GM12891 (cell line): ENCODE results near the gene AQP5.

ENCODE experiments used
- DNase-seq: peaks from one replicate; pipeline ENCODE4 v3.0.0; 2011; ENCODE audit warnings: low spot score; ENCODE audit not compliant: insufficient read length
- FAIRE-seq: peaks from 2 replicates; lab custom pipeline; 2011; peaks lifted over from hg19 to GRCh38; lab: Jason Lieb, UNC
- PAX5 ChIP-seq: IDR thresholded peaks from 2 replicates; pipeline ENCODE4 v1.6.1; 2011; ENCODE audit warnings: low read length, moderate library complexity, mild to moderate bottlenecking; ENCODE audit not compliant: insufficient read depth, severe bottlenecking
- POLR2A ChIP-seq: IDR thresholded peaks from 2 replicates; pipeline ENCODE4 v1.6.1; 2011; ENCODE audit warnings: low read depth, low read length, control low read depth
- POLR2AphosphoS5 ChIP-seq: IDR thresholded peaks from 2 replicates; pipeline ENCODE4 v1.6.1; 2011; ENCODE audit warnings: low read depth, low read length, control low read depth
- POU2F2 ChIP-seq: IDR thresholded peaks from 2 replicates; pipeline ENCODE4 v1.6.1; 2011; ENCODE audit warnings: low read depth, mild to moderate bottlenecking, control low read depth, low read length, moderate library complexity
- SPI1 ChIP-seq: IDR thresholded peaks from 2 replicates; pipeline ENCODE4 v1.6.1; 2011; ENCODE audit warnings: low read depth, low read length, control low read depth
- TAF1 ChIP-seq: IDR thresholded peaks from 2 replicates; pipeline ENCODE4 v1.6.1; 2011; ENCODE audit warnings: low read depth, low read length, control low read depth

The AQP5 gene

DNA sequence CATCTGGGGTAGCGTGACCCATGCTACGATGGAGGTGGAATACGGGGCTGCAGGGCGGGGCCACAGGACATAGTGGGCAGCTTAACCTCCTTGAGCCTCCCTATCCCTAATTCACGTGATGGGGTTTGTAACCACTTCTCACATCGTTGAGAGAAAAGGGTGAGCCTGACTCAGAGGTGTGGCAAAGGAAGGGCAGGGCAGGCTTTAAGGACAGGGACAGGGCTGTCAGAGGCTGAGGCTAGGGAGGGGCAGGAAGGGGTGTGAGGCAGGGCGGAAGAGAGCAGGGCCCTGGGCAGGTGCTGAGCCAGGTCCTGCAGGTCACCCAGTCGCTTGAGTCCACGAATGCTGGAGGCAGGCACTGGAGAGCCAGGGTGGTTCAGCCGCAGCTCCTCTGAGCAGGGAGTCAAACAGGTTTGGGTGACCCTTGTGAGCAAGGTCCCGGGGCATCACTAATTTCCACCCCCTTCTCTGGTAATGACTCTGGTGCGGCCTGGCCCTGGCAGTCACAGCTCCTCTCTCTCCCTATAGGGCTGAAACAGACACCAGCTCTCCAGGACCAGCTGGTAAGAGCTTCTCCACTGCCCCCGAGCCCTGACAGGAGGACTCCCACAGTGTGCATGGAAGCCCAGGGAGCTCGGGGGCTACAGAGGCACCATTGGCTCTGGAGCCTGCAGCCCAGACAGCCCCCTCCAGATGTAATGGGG, 18.6 kb upstream of the AQP5 start:
- no peak for TF ChIP-seq TAF1
- no peak for TF ChIP-seq POLR2A
- no peak for TF ChIP-seq SPI1
- no peak for FAIRE-seq
- no peak for DNase-seq

DNA sequence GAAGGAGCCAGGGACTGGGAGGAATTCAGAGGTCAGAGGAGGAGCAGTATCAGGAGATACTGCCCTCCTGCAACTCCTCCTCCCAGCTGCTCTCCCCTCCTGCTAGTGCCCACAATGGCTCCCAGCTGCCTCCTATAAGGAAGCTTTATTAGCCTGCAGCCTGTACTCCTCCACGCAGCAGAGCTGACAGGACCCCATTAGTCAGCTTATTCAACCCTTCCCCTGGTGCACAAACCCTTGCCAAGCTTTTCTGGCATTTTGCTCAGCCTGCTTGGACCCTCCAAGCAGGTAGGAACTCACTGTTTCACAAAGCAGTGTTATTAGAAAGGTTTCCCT, 18.1 kb upstream of the AQP5 start:
- TF ChIP-seq TAF1 = no peak
- DNase-seq = no peak
- no peak for FAIRE-seq

DNA sequence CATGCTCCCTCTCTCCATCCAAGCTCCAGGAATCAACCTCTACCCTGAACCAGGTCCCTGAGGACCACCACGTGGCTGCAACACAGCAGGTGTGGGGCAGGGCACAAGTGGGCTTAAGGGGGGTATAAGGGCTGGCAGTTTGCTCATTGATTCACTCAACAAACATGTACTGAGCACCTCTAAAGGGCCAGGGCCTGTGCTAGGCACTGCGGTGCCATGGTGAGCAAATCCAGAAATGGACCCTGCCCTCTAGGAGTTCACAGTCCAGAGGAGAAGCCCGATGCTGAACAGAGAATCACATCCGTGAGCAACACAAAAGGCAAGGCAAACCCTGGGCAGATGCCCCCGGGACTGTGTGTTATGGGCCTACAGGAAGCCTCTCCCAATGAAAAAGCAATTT, 17.6 kb upstream of the AQP5 start:
- FAIRE-seq = no peak
- no peak for DNase-seq
- no peak for TF ChIP-seq POU2F2
- no peak for TF ChIP-seq POLR2AphosphoS5
- no peak for TF ChIP-seq SPI1
- TF ChIP-seq PAX5 = no peak
- TF ChIP-seq POLR2A = no peak
- TF ChIP-seq TAF1 = no peak

DNA sequence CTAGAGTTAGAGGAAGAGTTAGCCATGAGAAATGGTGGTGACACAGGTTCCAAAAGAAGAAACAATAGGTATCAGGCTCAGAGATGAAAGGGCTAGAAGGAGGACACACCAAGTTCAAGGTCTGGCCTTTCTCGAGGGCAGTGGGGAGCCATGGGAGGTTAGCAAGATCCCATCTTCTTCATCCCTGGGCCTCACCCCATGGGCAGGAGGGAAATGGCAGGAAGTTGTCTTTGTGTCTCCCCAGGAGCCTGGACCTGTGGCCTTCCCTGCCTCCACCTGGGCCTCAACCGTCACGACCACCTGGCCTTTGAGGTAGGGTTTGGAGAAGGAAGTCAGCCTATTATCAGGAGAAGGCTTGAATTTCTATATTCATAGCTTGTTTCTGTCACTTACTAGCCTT, 17.0 kb upstream of the AQP5 start:
- TF ChIP-seq PAX5 (no peak), TAF1 (no peak)
- DNase-seq (no peak), FAIRE-seq (no peak)

DNA sequence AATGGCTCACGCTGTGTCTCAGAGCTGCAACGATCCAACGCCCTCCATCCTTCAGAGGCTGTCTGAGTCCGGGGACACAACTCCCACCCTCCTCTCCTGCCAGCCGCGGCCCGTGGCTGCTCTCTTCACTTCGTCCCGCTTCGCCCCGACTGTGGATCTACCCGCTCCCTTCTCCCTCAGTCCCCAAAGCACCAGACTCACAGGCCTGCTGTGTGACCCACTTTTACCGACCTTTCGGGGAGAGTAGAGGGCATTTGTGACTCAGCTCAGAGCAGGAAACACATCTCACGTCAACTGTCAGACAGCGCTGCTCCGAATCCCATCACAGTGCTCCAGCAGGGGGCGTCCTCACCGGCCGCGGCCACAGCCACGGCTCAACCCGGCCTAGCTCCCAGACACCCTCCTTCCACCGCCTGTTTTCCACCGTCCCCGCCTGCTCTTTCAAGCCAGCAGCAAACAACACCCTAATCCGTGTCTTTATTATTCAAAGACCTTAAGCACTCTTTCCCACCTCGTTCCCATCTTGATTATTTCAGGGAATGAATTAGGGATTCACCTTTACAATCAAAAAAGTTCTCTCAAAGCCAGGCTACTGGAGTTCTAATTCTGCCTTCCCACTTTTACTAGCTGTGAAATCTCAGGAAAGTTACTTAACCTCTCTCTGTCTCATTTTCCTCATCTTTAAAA, 16.1 kb upstream of the AQP5 start:
- FAIRE-seq (peak; percentile 98), DNase-seq (peak; percentile 84)
- TF ChIP-seq POLR2AphosphoS5 (no peak), PAX5 (no peak), TAF1 (no peak), POU2F2 (no peak), SPI1 (no peak), POLR2A (no peak)

DNA sequence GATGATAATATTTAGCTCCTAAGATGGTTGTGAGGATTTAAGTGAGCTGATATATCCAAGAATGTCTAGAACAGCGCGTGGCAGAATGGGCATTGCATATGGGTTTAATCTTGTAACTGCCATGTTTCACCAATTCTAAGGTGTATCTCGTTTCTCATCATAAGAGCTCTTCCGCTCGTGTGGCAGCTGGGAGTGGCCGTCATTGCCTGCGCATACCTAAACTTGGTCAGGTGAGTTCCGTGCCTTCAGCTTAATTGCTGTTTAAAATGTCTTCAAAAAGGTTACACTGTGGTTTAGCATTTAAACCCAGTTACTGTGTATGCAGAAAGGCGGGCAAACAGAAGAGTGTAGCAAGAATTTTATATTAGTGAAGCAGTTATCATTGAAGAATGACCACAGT, 15.6 kb upstream of the AQP5 start:
- no peak for TF ChIP-seq PAX5
- TF ChIP-seq POU2F2 = no peak
- TF ChIP-seq POLR2A = no peak
- no peak for TF ChIP-seq POLR2AphosphoS5
- no peak for TF ChIP-seq SPI1
- TF ChIP-seq TAF1 = no peak
- FAIRE-seq (no peak), DNase-seq (no peak)

DNA sequence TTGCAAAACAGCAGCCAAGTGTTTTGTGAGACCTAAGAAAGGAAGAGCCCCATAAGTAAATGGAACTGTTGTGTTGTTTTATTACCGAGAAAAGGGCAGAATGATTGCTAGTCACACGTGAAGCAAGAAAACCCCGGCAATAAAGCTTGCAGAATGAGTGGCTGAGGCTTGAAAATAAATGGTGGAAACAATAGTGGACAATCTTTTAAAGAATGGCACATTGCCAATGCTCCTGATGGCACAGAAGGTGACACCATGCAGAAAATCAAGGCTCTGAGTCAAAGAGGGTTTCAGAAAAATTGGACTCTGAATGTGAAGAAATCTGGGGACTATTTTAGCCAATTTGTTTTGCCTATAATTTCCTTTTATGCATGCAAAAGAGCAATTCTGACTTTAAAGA, 15.2 kb upstream of the AQP5 start:
- no peak for TF ChIP-seq POLR2A
- TF ChIP-seq TAF1 = no peak
- TF ChIP-seq SPI1 = no peak
- no peak for TF ChIP-seq POU2F2
- no peak for TF ChIP-seq PAX5
- TF ChIP-seq POLR2AphosphoS5 = no peak
- FAIRE-seq (no peak), DNase-seq (no peak)

DNA sequence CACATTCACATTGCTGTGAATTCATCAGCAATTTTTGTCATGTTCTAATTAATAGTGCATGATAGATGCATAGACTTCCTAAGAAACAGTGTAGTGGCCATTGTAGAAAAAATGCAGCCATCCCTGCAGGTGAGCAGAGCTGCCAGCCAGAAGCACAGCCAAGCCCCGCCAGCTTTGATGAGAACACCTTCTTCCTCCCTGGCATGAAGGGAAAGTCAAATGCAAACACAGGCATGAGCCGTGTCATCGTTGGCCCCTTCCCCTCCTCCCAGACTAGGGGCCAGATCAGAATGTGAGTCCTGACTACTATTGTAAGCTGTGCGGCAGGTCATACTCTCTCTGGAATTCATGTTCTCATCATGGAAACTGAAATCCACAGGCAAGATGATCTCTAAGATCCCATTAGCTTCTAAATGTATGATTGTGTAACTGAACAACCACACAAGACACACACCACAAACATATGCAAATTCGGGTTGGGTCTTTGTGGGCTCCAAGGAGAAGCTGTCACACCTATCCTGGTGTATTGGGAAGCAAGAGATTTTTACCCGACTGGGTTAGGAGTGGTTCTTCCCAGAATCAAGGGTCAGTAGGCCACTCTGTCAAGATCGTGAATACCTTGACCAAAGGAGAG, 14.0 kb upstream of the AQP5 start:
- FAIRE-seq = no peak
- TF ChIP-seq SPI1 (no peak), POLR2A (no peak), PAX5 (no peak), POU2F2 (no peak), POLR2AphosphoS5 (no peak), TAF1 (no peak)
- DNase-seq = no peak

DNA sequence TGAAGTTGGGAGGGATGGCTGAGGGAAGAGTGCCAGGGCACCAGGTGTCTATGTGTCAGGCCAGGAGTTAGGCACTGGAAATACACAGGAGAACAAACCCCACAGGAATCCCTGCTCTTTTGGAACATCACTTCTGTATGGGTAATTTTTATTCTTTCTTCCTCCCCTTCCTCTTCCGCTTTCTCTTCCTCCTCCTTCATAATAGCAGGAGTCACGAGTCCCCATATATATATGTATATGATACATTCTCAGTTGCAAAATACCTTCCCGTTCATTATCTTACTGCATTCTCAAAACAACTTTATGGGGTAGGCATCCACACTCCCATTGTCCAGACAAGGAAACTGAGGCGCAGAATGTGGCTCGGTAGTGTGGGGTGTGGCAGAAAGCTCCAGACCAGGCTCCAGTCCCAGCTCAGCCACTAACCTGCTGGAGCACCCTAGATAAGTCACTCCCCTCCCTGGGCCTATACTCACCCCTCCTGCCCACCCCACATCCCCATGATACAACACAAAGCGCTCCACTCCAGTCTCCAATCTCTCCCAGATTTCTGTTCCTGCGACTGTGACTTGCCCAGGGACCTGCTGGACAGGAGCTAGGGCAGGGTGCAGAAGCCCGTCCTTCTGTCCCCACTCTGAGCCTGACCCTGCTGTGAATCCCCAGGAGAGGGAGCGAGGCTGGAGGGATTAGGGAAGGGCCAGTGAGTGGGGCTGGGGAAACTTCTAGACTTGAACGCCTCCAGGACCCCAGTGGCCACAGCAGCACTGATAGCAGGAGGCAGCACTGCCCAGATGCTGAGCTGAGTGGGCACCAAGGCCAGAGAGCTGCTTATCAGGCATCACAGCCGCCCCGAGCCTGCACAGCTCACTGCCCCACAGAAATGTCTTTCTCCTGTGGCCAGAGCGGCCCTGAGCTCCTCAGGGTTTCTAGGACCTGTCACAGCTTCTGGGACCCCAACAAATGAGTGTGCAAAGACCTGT, 12.5 kb upstream of the AQP5 start:
- no peak for TF ChIP-seq POLR2AphosphoS5
- no peak for TF ChIP-seq SPI1
- TF ChIP-seq POU2F2 = no peak
- TF ChIP-seq PAX5 = no peak
- TF ChIP-seq POLR2A = no peak
- TF ChIP-seq TAF1 = no peak
- no peak for FAIRE-seq
- no peak for DNase-seq

DNA sequence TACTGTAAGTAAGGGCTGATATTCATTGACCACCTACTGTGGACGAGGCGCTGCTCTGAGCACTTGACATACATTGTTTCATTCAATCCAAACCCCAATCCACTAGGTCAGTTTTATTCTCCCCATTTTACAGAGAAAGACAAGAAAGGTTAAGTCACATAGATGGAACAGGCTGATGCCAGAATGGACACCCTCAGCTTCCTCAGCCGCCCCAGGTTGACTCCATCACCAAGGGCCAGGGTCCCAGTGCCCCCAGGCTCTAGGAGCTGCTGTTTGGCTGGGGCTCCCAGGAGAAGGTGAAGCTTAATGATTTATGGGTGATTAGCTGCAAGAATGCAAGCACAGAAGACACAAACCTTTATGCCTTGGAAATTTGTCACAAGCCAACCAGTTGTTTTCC, 11.8 kb upstream of the AQP5 start:
- FAIRE-seq = no peak

More for the DNA sequence above, 11.8 kb upstream of the AQP5 start:
- TF ChIP-seq TAF1 (no peak), SPI1 (no peak), PAX5 (no peak), POLR2A (no peak)
- DNase-seq = no peak
